Vagina (tissue), 2 donors: Measurements from ENCODE around the gene THY1.
A peak's percentile ranks its signal among the peaks of the same experiment; 100 is the strongest.

ENCODE experiments used
- CTCF ChIP-seq, 3 experiments: fragments of 450-650 bp in 2 of 3; fragments of 200-600 bp in 1 of 3; sonication (generic) in 1 of 3; IDR thresholded peaks; one replicate each; pipeline ENCODE4 v1.5.1; 2017 to 2019; ENCODE audit warnings: antibody characterized with exemption in 3 of 3, mild to moderate bottlenecking in 2 of 3, moderate library complexity in 2 of 3
- POLR2A ChIP-seq, 2 donors: fragments of 450-650 bp; IDR thresholded peaks; one replicate each; pipeline ENCODE4 v1.6.1; 2017; ENCODE audit warnings: antibody characterized with exemption in 2 of 2, mild to moderate bottlenecking in 2 of 2, moderate library complexity in 2 of 2
- POLR2AphosphoS5 ChIP-seq, 2 donors: sonication (generic); formaldehyde crosslinking; IDR thresholded peaks; one replicate each; pipeline ENCODE4 v1.9.0; 2017; ENCODE audit warnings: antibody characterized with exemption in 2 of 2, mild to moderate bottlenecking in 2 of 2, low read depth in 1 of 2; ENCODE audit not compliant: insufficient read depth in 1 of 2

DNA sequence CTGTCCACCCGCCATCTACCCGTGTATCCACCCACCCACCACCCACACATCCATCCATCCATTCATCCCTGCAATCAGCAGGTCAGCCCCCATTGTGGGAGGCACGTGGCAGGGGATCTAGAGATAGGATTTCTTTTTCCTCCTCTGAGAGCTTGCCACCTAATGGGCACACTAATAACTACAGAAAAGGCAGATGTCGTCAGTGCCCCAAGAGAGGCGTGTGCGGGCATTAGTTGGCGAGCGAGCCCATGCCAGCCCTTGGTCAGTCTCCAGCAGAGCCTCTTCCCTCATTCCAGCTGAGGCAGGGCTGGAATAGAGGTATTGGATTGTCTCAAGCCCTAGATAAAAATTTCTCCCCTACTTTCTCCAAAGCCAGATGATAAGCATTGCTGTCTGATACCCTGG is 51.2 kb downstream of the THY1 start:
- no peak for TF ChIP-seq CTCF (IDR thresholded peaks at IDR 0.05)
- TF ChIP-seq POLR2A (IDR thresholded peaks at IDR 0.05), result no peak
- TF ChIP-seq POLR2AphosphoS5 (IDR thresholded peaks at IDR 0.05; ENCODE audit: insufficient read depth in 1 of 2, low read depth in 1 of 2), result peak in 1 of 2 donors; percentile 21
